Measurements from ENCODE around the gene RIC3. TPM values are rescaled to one million over a fixed set of nuclear protein-coding genes. Genes with fewer than 3 reads are reported as not detected.

RIC3 gene
- total RNA-seq, 1 experiment from 2014 or later = not detected

- H3F3A ChIP-seq (ENCODE audit: low read length, unreplicated experiment) = no peaks in the 10 kb centered on the region
- H3K27me3 ChIP-seq (ENCODE audit: low read length) = peaks cover 13% of the 10 kb centered on the region; the same call in 1 of the 2 replicates
- TF ChIP-seq EZH2 (IDR thresholded peaks at IDR 0.05; ENCODE audit: low read length, unreplicated experiment) (no peak), CTCF (conservative IDR thresholded peaks at IDR 0.05; ENCODE audit: low read depth, low read length) (no peak), EZH2phosphoT487 (IDR thresholded peaks at IDR 0.05; ENCODE audit: borderline replicate concordance, low read length) (no peak)
- no peaks in the 10 kb centered on the region for H3K9me3 ChIP-seq (ENCODE audit: low read length)
- POLR2A ChIA-PET (ENCODE audit: unreplicated experiment) = no interaction called here
- ATAC-seq (no peak), DNase-seq (no peak)
- no peaks in the 10 kb centered on the region for H3K9me2 ChIP-seq (replicated peaks; ENCODE audit: low read length)
- BruUV-seq (replicated peaks) = no TSS peak
- H3K36me3 ChIP-seq (ENCODE audit: low read depth, low read length) = no peaks in the 10 kb centered on the region
- H3K79me2 ChIP-seq (ENCODE audit: low read length) = no peaks in the 10 kb centered on the region
- no peaks in the 10 kb centered on the region for H4K20me1 ChIP-seq (ENCODE audit: low read length)
- CTCF ChIA-PET = no interaction called here
- H3K4me3 ChIP-seq (ENCODE audit: low read length) = no peak overlapping the region
- no peak overlapping the region for H3K4me2 ChIP-seq (ENCODE audit: low read length)
- no peak overlapping the region for H3K9ac ChIP-seq (ENCODE audit: low read length)
- H2AFZ ChIP-seq (ENCODE audit: low read length) = no peak overlapping the region
- intact Hi-C loops (cut with micrococcal nuclease) = no loop called here
- H3K27ac ChIP-seq (ENCODE audit: low read length) = no peak overlapping the region
- no peaks in the 10 kb centered on the region for H3K4me1 ChIP-seq (ENCODE audit: insufficient read depth, low read length)
Measured at GRCh38 chr11:8217926-8218325, 49.1 kb upstream of the RIC3 start.

GRCh38 chr11:8217136-8217535, 48.3 kb upstream of the RIC3 start:
- Histone ChIP-seq H3K79me2 (ENCODE audit: low read length) (no peaks in the 10 kb centered on the region), H3K4me1 (ENCODE audit: insufficient read depth, low read length) (no peaks in the 10 kb centered on the region), H3K4me2 (ENCODE audit: low read length) (no peak overlapping the region), H3K36me3 (ENCODE audit: low read depth, low read length) (no peaks in the 10 kb centered on the region), H3K27ac (ENCODE audit: low read length) (no peak overlapping the region), H3F3A (ENCODE audit: low read length, unreplicated experiment) (no peaks in the 10 kb centered on the region), H3K27me3 (ENCODE audit: low read length) (peaks cover 13% of the 10 kb centered on the region; the same call in 1 of the 2 replicates), H3K9me3 (ENCODE audit: low read length) (no peaks in the 10 kb centered on the region), H4K20me1 (ENCODE audit: low read length) (no peaks in the 10 kb centered on the region), H3K9me2 (replicated peaks; ENCODE audit: low read length) (no peaks in the 10 kb centered on the region), H3K4me3 (ENCODE audit: low read length) (no peak overlapping the region), H3K9ac (ENCODE audit: low read length) (no peak overlapping the region), H2AFZ (ENCODE audit: low read length) (no peak overlapping the region)
- intact Hi-C loops (cut with micrococcal nuclease) = no loop called here
- CTCF ChIA-PET = no interaction called here
- DNase-seq (no peak), ATAC-seq (no peak)
- no TSS peak for BruUV-seq (replicated peaks)
- POLR2A ChIA-PET (ENCODE audit: unreplicated experiment) = no interaction called here
- no peak for TF ChIP-seq EZH2 (IDR thresholded peaks at IDR 0.05; ENCODE audit: low read length, unreplicated experiment)

- H3K4me2 ChIP-seq (ENCODE audit: low read length) = no peak overlapping the region
- ATAC-seq (no peak), DNase-seq (peak; percentile 21)
- TF ChIP-seq CTCF (conservative IDR thresholded peaks at IDR 0.05; ENCODE audit: low read depth, low read length) (no peak), EZH2phosphoT487 (IDR thresholded peaks at IDR 0.05; ENCODE audit: borderline replicate concordance, low read length) (no peak), EZH2 (IDR thresholded peaks at IDR 0.05; ENCODE audit: low read length, unreplicated experiment) (no peak)
- no peaks in the 10 kb centered on the region for H3K9me2 ChIP-seq (replicated peaks; ENCODE audit: low read length)
- H3K9ac ChIP-seq (ENCODE audit: low read length) = no peak overlapping the region
- H3K27ac ChIP-seq (ENCODE audit: low read length) = no peak overlapping the region
- no peaks in the 10 kb centered on the region for H3K79me2 ChIP-seq (ENCODE audit: low read length)
- no peaks in the 10 kb centered on the region; the same call in 1 of the 2 replicates for H3K36me3 ChIP-seq (ENCODE audit: low read depth, low read length)
- peaks cover 12% of the 10 kb centered on the region; the same call in 1 of the 2 replicates for H3K27me3 ChIP-seq (ENCODE audit: low read length)
- H3F3A ChIP-seq (ENCODE audit: low read length, unreplicated experiment) = no peaks in the 10 kb centered on the region
- H3K4me3 ChIP-seq (ENCODE audit: low read length) = no peak overlapping the region
- no peaks in the 10 kb centered on the region for H4K20me1 ChIP-seq (ENCODE audit: low read length)
- H3K4me1 ChIP-seq (ENCODE audit: insufficient read depth, low read length) = no peaks in the 10 kb centered on the region
- no peak overlapping the region for H2AFZ ChIP-seq (ENCODE audit: low read length)
- BruUV-seq (replicated peaks) = no TSS peak
- H3K9me3 ChIP-seq (ENCODE audit: low read length) = no peaks in the 10 kb centered on the region
- ChIA-PET POLR2A (ENCODE audit: unreplicated experiment) (no interaction called here), CTCF (no interaction called here)
- intact Hi-C loops (cut with micrococcal nuclease) = no loop called here
Measured at GRCh38 chr11:8213376-8213775, 44.6 kb upstream of the RIC3 start.
